Measurements from ENCODE around the gene UBR1. TPM values are rescaled to one million over a fixed set of nuclear protein-coding genes. Genes with fewer than 3 reads are reported as not detected.

Gene UBR1
- polyA plus RNA-seq, 1 donor from 2014 or later = 33.5 TPM

GRCh38 chr15:43091859-43092258, 14.0 kb downstream of the UBR1 start:
- no peak overlapping the region for H3K27ac ChIP-seq (ENCODE audit: low read length)
- peaks cover 3% of the 10 kb centered on the region for H3K27me3 ChIP-seq (ENCODE audit: insufficient read depth, low read depth, low read length)
- H3F3A ChIP-seq (ENCODE audit: insufficient read depth, low read length, poor library complexity, severe bottlenecking) = no peaks in the 10 kb centered on the region
- no peak overlapping the region for H3K9ac ChIP-seq (ENCODE audit: low read length)
- peaks cover 21% of the 10 kb centered on the region for H3K79me2 ChIP-seq (replicated peaks; ENCODE audit: insufficient read depth, low read length)
- TF ChIP-seq RAD21 (conservative IDR thresholded peaks at IDR 0.05) = no peak
- TF ChIP-seq, protein P1, sequence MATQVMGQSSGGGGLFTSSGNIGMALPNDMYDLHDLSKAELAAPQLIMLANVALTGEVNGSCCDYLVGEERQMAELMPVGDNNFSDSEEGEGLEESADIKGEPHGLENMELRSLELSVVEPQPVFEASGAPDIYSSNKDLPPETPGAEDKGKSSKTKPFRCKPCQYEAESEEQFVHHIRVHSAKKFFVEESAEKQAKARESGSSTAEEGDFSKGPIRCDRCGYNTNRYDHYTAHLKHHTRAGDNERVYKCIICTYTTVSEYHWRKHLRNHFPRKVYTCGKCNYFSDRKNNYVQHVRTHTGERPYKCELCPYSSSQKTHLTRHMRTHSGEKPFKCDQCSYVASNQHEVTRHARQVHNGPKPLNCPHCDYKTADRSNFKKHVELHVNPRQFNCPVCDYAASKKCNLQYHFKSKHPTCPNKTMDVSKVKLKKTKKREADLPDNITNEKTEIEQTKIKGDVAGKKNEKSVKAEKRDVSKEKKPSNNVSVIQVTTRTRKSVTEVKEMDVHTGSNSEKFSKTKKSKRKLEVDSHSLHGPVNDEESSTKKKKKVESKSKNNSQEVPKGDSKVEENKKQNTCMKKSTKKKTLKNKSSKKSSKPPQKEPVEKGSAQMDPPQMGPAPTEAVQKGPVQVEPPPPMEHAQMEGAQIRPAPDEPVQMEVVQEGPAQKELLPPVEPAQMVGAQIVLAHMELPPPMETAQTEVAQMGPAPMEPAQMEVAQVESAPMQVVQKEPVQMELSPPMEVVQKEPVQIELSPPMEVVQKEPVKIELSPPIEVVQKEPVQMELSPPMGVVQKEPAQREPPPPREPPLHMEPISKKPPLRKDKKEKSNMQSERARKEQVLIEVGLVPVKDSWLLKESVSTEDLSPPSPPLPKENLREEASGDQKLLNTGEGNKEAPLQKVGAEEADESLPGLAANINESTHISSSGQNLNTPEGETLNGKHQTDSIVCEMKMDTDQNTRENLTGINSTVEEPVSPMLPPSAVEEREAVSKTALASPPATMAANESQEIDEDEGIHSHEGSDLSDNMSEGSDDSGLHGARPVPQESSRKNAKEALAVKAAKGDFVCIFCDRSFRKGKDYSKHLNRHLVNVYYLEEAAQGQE (IDR thresholded peaks at IDR 0.05; ENCODE audit: borderline replicate concordance) = no peak
- TF ChIP-seq CTCF (IDR thresholded peaks at IDR 0.05; ENCODE audit: poor library complexity, severe bottlenecking) = no peak
- TF ChIP-seq SMC3 (conservative IDR thresholded peaks at IDR 0.05; ENCODE audit: poor library complexity) = no peak
- H4K20me1 ChIP-seq (ENCODE audit: insufficient read depth) = no peaks in the 10 kb centered on the region
- H3K9me2 ChIP-seq (ENCODE audit: insufficient read depth, low read length) = no peaks in the 10 kb centered on the region
- H3K4me3 ChIP-seq (ENCODE audit: low read length) = no peak overlapping the region
- H3K36me3 ChIP-seq (ENCODE audit: insufficient read depth, low read length) = no peaks in the 10 kb centered on the region
- H3K9me3 ChIP-seq (ENCODE audit: low read length) = no peaks in the 10 kb centered on the region
- no peak overlapping the region for H2AFZ ChIP-seq (ENCODE audit: low read depth, low read length)
- no peak overlapping the region for H3K4me2 ChIP-seq (ENCODE audit: low read length)

DNA sequence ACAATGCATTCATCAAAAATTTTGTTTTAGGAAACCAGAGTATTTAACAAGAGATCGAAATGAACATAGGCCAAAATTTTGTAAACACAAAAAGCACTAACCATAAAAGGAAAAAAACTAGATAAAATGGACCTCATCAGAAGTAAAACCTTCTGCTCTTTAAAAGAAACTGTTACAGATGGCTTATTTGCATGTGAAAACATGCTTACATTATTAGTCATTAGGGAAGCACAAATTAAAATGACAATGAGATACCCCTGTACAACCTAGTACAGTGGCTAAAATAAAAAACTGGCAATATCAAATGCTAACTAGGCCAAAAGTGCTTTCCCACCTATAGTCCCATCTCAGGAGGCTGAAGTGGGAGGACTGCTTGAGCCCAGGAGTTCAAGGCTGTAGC, 19.3 kb downstream of the UBR1 start:
- Histone ChIP-seq H3K27ac (ENCODE audit: low read length) (no peak overlapping the region), H3K36me3 (ENCODE audit: insufficient read depth, low read length) (peaks cover 10% of the 10 kb centered on the region), H3K9me2 (ENCODE audit: insufficient read depth, low read length) (no peaks in the 10 kb centered on the region), H3K4me3 (ENCODE audit: low read length) (no peak overlapping the region), H2AFZ (ENCODE audit: low read depth, low read length) (no peak overlapping the region), H3K9ac (ENCODE audit: low read length) (no peak overlapping the region), H3K79me2 (replicated peaks; ENCODE audit: insufficient read depth, low read length) (peaks cover 16% of the 10 kb centered on the region), H3K27me3 (ENCODE audit: insufficient read depth, low read depth, low read length) (peaks cover 3% of the 10 kb centered on the region), H3K4me2 (ENCODE audit: low read length) (no peak overlapping the region), H3K9me3 (ENCODE audit: low read length) (no peaks in the 10 kb centered on the region), H3F3A (ENCODE audit: insufficient read depth, low read length, poor library complexity, severe bottlenecking) (no peaks in the 10 kb centered on the region), H4K20me1 (ENCODE audit: insufficient read depth) (no peaks in the 10 kb centered on the region)
- TF ChIP-seq POLR2AphosphoS5 (IDR thresholded peaks at IDR 0.05) (no peak), TAF1 (IDR thresholded peaks at IDR 0.05; ENCODE audit: low read depth) (no peak), EZH2 (IDR thresholded peaks at IDR 0.05; ENCODE audit: borderline replicate concordance, insufficient read depth, low read length, poor library complexity, severe bottlenecking) (no peak), CTCF (IDR thresholded peaks at IDR 0.05; ENCODE audit: poor library complexity, severe bottlenecking) (no peak), RAD21 (conservative IDR thresholded peaks at IDR 0.05) (no peak), SMC3 (conservative IDR thresholded peaks at IDR 0.05; ENCODE audit: poor library complexity) (no peak), MXI1 (conservative IDR thresholded peaks at IDR 0.05; ENCODE audit: poor library complexity, severe bottlenecking) (no peak), EP300 (conservative IDR thresholded peaks at IDR 0.05; ENCODE audit: poor library complexity, severe bottlenecking) (no peak)
- TF ChIP-seq, protein P1 (IDR thresholded peaks at IDR 0.05; ENCODE audit: borderline replicate concordance) = no peak
